Stimulated activated naive CD8-positive, alpha-beta T cell treated with anti-CD3 and anti-CD28 coated beads, Interleukin-15, amount 100 ng/mL, for 72 hours (primary cell): ENCODE data around the gene ICAM4.
A peak's percentile ranks its signal among the peaks of the same experiment; 100 is the strongest.
"Not testable (repeated sequence)": the region's sequence is repeated elsewhere in the genome, so short reads cannot be mapped to it uniquely, and the experiment has no call there.

Source experiments
- ATAC-seq: fragments of 150-1000 bp; cut with Tn5 transposase; 2 replicates; pipeline ENCODE4 v1.10.0; 2021; ENCODE audit warnings: mild to moderate bottlenecking, moderate library complexity
- DNase-seq, 2 donors: peaks; one replicate each; pipeline ENCODE4 v3.0.0; 2021 to 2022
- H3K27ac Mint-ChIP-seq, 2 donors: one replicate each; pipeline ENCODE4 v1.8.0; 2022; ENCODE audit warnings: mild to moderate bottlenecking in 2 of 2, mixed read lengths in 2 of 2, moderate library complexity in 2 of 2
- H3K27me3 Mint-ChIP-seq: one replicate; pipeline ENCODE4 v1.8.0; 2022; ENCODE audit warnings: mixed read lengths
- H3K4me1 Mint-ChIP-seq: one replicate; pipeline ENCODE4 v1.8.0; 2022; ENCODE audit warnings: mild to moderate bottlenecking, mixed read lengths
- H3K4me3 Mint-ChIP-seq, 2 donors: one replicate each; pipeline ENCODE4 v1.8.0; 2022; ENCODE audit warnings: mild to moderate bottlenecking in 2 of 2, mixed read lengths in 2 of 2, moderate library complexity in 1 of 2
- H3K9me3 Mint-ChIP-seq, 2 donors: one replicate each; pipeline ENCODE4 v1.8.0; 2022; ENCODE audit warnings: mixed read lengths in 2 of 2

The ICAM4 gene

GRCh38 chr19:10334588-10335351 lies 48.0 kb downstream of the ICAM4 start:
- Mint-ChIP-seq H3K4me3 (peak overlapping the region; percentile 88 to 92), H3K27ac (no peak overlapping the region), H3K9me3 (no peaks in the 10 kb centered on the region), H3K27me3 (no peaks in the 10 kb centered on the region), H3K4me1 (peaks cover 84% of the 10 kb centered on the region)
- ATAC-seq (no peak), DNase-seq (peak; percentile 42 to 44)

GRCh38 chr19:10335352-10335985 lies 48.7 kb downstream of the ICAM4 start:
- ATAC-seq (no peak), DNase-seq (no peak)
- no peak overlapping the region for H3K4me3 Mint-ChIP-seq
- H3K9me3 Mint-ChIP-seq = no peaks in the 10 kb centered on the region
- H3K4me1 Mint-ChIP-seq = peaks cover 85% of the 10 kb centered on the region
- no peaks in the 10 kb centered on the region for H3K27me3 Mint-ChIP-seq
- H3K27ac Mint-ChIP-seq = peak overlapping the region in 1 of 2 donors; percentile 86

- Mint-ChIP-seq H3K4me3 (peak overlapping the region in 1 of 2 donors; percentile 31), H3K27ac (peak overlapping the region; percentile 33 to 80), H3K4me1 (peaks cover 89% of the 10 kb centered on the region)
- DNase-seq, H3K27me3 Mint-ChIP-seq, ATAC-seq, H3K9me3 Mint-ChIP-seq: not testable (repeated sequence)
These were observed 50.0 kb downstream of the ICAM4 start for GRCh38 chr19:10336725-10337124.
